ENCODE measurements around the gene LMO7. TPM values are rescaled to one million over a fixed set of nuclear protein-coding genes. Genes with fewer than 3 reads are reported as not detected.

The LMO7 gene
- total and polyA plus RNA-seq, 2 of the 13 experiments (the other 11 are each of a cell fraction or from before 2014, with no cell fraction given), result 34.0 to 121 TPM

DNA sequence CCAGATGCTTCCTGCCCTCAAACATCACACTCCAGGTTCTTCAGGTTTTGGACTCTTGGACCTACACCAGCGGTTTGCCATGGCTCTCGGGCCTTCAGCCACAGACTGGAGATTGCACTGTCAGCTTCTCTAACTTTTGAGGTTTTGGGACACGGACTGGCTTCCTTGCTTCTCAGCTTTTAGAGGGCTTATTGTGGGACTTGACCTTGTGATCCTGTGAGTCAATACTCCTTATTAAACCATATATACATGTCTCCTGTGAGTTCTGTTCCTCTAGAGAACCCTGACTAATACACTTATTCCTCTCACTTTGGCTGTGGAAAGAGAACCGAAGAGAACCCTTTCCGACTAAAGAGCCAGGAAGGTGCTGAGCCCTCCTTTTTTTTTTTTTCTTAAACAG is 53.6 kb downstream of the LMO7 start:
- no TSS peak for BruUV-seq (replicated peaks)
- POLR2A ChIA-PET, result no interaction called here
- ATAC-seq (no peak), DNase-seq (ENCODE audit: low spot score) (no peak), FAIRE-seq (no peak)
- intact Hi-C loops (cut with micrococcal nuclease; ENCODE audit: unreplicated experiment), result loop anchor here (5.0 kb wide), 1 partner anchor 783 kb away; no protein-coding TSS in a partner anchor
- no peak for TF ChIP-seq ZNF124 (CRISPR knock-in tag; IDR thresholded peaks at IDR 0.05)
- no peak for TF ChIP-seq MYNN (CRISPR knock-in tag; IDR thresholded peaks at IDR 0.05; ENCODE audit: low read depth)
- no peak for TF ChIP-seq ZSCAN31 (CRISPR knock-in tag; IDR thresholded peaks at IDR 0.05; ENCODE audit: low read depth)
- TF ChIP-seq ZSCAN12 (CRISPR knock-in tag; IDR thresholded peaks at IDR 0.05), result no peak
- TF ChIP-seq ZNF230 (CRISPR knock-in tag; IDR thresholded peaks at IDR 0.05), result no peak
- no peak for TF ChIP-seq FOXC1 (CRISPR knock-in tag; IDR thresholded peaks at IDR 0.05; ENCODE audit: borderline replicate concordance)
- no peak for TF ChIP-seq ZNF343 (CRISPR knock-in tag; IDR thresholded peaks at IDR 0.05)
- TF ChIP-seq NFIC (IDR thresholded peaks at IDR 0.05; ENCODE audit: low read length), result no peak
- no peak for TF ChIP-seq ZNF674 (CRISPR knock-in tag; IDR thresholded peaks at IDR 0.05; ENCODE audit: low read depth)
- no peak for TF ChIP-seq TCF12 (IDR thresholded peaks at IDR 0.05)
- TF ChIP-seq TCF12 (CRISPR knock-in tag; IDR thresholded peaks at IDR 0.05), result no peak
- no peak for TF ChIP-seq SIN3A (IDR thresholded peaks at IDR 0.05; ENCODE audit: borderline replicate concordance, low read depth, low read length)
- TF ChIP-seq YEATS2 (CRISPR knock-in tag; IDR thresholded peaks at IDR 0.05; ENCODE audit: borderline replicate concordance), result no peak
- TF ChIP-seq RBM39 (IDR thresholded peaks at IDR 0.05; ENCODE audit: low read depth, low read length, poor library complexity, severe bottlenecking), result no peak
- TF ChIP-seq ZFP36 (IDR thresholded peaks at IDR 0.05; ENCODE audit: borderline replicate concordance, low read depth, low read length, partially characterized antibody), result no peak
- no peak for TF ChIP-seq ZNF256 (CRISPR knock-in tag; conservative IDR thresholded peaks at IDR 0.05)
- no peak for TF ChIP-seq DPF2 (CRISPR knock-in tag; IDR thresholded peaks at IDR 0.05; ENCODE audit: borderline replicate concordance, low read depth)
- TF ChIP-seq, protein P1, sequence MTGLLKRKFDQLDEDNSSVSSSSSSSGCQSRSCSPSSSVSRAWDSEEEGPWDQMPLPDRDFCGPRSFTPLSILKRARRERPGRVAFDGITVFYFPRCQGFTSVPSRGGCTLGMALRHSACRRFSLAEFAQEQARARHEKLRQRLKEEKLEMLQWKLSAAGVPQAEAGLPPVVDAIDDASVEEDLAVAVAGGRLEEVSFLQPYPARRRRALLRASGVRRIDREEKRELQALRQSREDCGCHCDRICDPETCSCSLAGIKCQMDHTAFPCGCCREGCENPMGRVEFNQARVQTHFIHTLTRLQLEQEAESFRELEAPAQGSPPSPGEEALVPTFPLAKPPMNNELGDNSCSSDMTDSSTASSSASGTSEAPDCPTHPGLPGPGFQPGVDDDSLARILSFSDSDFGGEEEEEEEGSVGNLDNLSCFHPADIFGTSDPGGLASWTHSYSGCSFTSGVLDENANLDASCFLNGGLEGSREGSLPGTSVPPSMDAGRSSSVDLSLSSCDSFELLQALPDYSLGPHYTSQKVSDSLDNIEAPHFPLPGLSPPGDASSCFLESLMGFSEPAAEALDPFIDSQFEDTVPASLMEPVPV (CRISPR knock-in tag; IDR thresholded peaks at IDR 0.05), result no peak
- no peak for TF ChIP-seq PHB2 (IDR thresholded peaks at IDR 0.05; ENCODE audit: partially characterized antibody)
- no peak for TF ChIP-seq ZNF282 (IDR thresholded peaks at IDR 0.05; ENCODE audit: partially characterized antibody)
- Histone ChIP-seq H3K9ac (ENCODE audit: insufficient read depth, low read depth, low read length) (no peak overlapping the region), H2AFZ (ENCODE audit: low read length) (no peak overlapping the region), H3K79me2 (ENCODE audit: insufficient read depth, low read length) (no peaks in the 10 kb centered on the region), H3K27ac (ENCODE audit: extremely low read length, insufficient read depth, low read length) (no peak overlapping the region), H3K27me3 (ENCODE audit: control insufficient read depth in 1 of 2, insufficient read depth in 2 of 2, low read length in 2 of 2) (no peaks in the 10 kb centered on the region), H3K4me1 (ENCODE audit: insufficient read depth, low read length) (peaks cover 19% of the 10 kb centered on the region), H3K4me3 (replicated peaks in 1 of 3; ENCODE audit: insufficient read depth in 1 of 3, low read depth in 2 of 3, low read length in 3 of 3) (no peak overlapping the region), H3K9me3 (ENCODE audit: low read length) (no peaks in the 10 kb centered on the region), H3K4me2 (ENCODE audit: low read depth, low read length) (no peak overlapping the region), H4K20me1 (ENCODE audit: insufficient read depth, low read length) (no peaks in the 10 kb centered on the region), H3K36me3 (replicated peaks in 1 of 2; ENCODE audit: control insufficient read depth in 1 of 2, insufficient read depth in 2 of 2, low read length in 2 of 2) (no peaks in the 10 kb centered on the region; a peak in 1 of 5 replicates)
- in situ Hi-C loops (cut with HindIII; ENCODE audit: extremely low pct_ligation_motif_present, low pct_unique_long_range_greater_than_20kb), result loop anchor here (10.0 kb wide), 3 partner anchors 105 to 785 kb away; no protein-coding TSS in a partner anchor
- 97% methylated on average over 5 of the region's 5 CpGs for whole genome bisulfite sequencing (ENCODE audit: low lambda C conversion rate)
- CTCF ChIA-PET (ENCODE audit: low intra/inter-chr PET ratio, low total read pairs), result no interaction called here

All from HepG2 (cell line).